ENCODE results near the gene UCKL1.
A peak's percentile ranks its signal among the peaks of the same experiment; 100 is the strongest.

Gene UCKL1

DNA sequence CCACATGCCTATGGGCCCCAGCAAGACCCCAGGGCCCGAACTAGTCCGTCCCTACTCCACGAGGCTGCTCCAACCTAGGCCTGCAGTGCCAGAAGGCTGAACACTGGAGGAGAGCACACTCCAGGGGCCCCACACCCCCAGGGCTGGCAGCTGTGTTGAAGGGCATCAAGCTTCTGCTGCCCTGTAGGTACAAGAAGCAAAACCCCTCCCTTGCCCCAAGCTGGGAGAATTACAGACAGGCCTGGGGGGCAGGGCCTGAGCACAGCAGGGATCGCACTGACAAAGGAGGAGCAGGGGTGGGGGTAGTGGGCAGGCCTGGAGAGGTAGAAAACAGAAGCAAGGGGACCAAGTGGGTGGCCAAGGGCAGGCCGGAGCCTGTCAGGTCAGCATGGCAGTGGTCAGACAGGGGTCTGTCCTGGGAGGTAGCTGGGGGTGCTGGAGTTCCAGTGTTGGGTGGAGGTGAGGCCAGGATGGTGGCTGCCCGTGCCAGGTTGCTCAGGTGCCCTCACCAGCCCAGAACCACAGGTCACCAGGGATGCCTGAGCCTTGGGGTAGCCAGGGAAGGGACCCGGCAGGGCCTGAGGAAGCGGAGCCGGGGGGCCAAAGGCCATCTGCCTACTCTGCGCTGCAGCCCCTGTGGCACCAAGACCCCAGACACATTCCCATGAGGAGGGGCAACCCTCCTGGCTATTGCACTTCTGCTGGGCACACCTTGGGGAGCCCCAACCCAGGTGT, 2.9 kb upstream of the UCKL1 start:
- no peak for DNase-seq (ENCODE audit: low spot score)

DNA sequence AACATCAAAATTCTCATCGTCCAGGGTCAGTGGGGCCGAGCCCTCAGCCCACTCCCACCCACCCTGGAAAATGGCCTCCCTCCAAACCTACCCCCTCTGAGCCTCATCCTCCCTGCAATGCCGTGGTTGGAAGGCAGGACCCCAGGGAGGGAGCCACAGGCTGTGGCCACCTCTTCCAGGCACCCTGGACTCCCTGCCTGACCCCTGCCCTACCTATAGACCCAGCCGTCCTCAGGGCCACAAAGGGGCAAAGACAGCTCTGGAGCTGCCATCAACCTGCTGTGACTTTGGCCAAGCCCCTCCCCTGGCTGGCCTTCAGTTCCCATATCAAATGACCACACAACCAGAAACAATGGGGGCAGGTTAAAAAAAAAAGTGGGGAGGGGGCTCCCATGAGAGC, 2.3 kb upstream of the UCKL1 start:
- DNase-seq (ENCODE audit: low spot score): no peak

DNA sequence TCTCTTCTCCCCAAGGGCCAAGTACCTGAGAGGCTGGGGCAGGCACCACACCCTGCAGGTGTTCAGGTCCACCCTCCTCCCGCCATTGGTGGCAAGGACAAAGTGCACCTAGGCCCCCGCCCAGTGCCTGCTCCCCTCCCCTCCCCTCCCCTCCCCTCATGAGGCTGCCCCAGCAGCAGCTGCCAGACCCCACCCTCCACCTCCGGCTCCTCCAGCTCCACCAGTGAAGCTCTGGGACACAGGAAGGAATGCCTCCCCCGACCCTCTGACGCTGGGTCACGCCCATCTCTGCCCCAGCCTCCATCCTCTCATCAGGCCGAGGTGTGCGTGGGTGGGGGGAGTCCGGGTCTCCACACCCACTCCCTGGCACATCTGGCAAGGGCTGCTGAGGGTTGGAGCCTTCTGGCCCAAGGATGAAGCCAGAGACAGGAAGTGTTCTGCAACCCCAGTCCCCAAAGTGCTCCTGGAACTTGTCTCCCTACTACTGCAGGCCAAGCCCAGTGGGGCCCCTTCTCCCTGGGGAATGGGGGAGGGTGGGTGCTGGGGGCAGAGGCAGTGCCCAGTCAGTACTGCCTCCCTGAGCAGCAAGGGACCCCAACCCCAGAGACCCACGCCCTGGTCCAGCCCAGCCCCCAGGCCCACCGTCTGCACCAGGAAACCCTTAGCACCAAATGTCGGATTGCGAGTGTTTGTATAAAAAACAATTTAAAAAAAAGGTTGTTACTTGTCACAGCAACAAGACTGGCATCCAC, 1.6 kb upstream of the UCKL1 start:
- no peak for DNase-seq (ENCODE audit: low spot score)

GRCh38 chr20:63957004-63957689, 931 bp upstream of the UCKL1 start:
- DNase-seq (ENCODE audit: low spot score): no peak

DNA sequence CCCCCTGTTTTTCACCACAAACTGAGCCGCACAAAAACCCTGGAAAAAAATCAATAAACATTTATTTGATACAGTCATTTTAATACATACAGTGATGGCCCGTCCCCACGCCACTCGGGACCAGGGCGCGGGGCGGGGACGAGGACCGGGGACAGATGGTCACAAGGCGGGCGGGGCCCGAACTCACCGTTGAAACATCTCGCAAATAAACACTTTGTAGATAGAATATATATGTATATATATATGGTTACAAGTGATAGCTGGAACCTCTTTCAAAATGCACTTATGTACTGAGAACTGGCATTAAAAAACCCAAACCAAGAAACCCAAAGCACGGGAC, 418 bp upstream of the UCKL1 start:
- no peak for DNase-seq (ENCODE audit: low spot score)

- DNase-seq (ENCODE audit: low spot score): peak; percentile 44
These were observed 862 bp downstream of the UCKL1 start for GRCh38 chr20:63955281-63955826.

- no peak for DNase-seq (ENCODE audit: low spot score)
These were observed 2.3 kb downstream of the UCKL1 start for GRCh38 chr20:63953764-63954429.

DNA sequence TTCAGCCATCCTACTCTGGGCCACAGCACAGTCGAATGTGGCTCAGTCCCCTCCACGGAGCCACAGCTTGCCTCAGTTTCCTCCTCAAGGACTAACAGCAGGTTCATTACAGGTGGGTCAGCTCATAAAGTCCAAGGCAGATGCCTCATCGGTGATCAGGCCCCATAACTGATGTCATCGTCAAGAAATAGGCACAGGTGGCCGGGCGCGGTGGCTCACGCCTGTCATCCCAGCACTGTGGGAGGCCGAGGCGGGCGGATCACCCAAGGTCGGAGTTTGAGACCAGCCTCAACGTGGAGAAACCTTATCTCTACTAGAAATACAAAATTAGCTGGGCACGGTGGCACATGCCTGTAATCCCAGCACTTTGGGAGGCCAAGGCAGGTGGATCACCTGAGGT, 3.4 kb downstream of the UCKL1 start:
- no peak for DNase-seq (ENCODE audit: low spot score)

GRCh38 chr20:63952210-63952535, 4.0 kb downstream of the UCKL1 start:
- no peak for DNase-seq (ENCODE audit: low spot score)

- DNase-seq (ENCODE audit: low spot score): no peak
These were observed 4.6 kb downstream of the UCKL1 start for GRCh38 chr20:63951398-63952209.

DNA sequence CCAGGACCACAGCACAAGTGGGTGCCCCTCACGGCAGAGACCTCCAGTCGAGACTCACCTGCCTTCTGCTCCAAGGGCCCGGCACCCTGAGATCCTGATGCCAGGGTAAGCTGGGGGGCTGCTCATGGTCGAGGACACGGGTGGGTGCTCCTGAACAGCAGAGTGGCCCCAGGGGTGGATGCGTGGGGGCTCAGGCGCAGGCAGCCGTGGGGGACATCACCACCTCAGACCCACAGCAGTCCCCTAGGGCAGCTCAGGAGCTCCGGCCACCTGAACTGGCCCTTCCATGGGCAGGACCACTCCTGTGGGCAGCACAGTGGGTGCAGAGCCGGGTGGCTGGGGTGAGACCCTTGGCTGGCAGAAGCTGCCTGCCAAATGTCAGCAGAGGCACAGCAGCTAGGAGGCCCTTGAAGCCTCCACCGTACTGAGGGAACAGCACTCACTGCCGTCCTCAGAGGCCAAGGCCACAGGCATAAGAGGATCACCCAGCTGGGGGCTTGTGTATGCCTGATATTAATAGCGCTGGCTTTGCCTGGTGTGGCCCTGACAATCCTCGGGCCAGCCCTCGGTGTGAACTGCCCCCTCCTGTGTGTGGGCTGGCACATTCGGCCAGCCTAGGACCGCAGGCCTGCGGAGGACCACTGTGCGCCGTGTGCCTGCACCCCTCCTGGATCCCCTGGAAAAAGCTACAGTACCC, 5.4 kb downstream of the UCKL1 start:
- DNase-seq (ENCODE audit: low spot score): no peak

- DNase-seq (ENCODE audit: low spot score): no peak
These were observed 8.4 kb downstream of the UCKL1 start for GRCh38 chr20:63947638-63948456.

- no peak for DNase-seq (ENCODE audit: low spot score)
These were observed 9.1 kb downstream of the UCKL1 start for GRCh38 chr20:63946986-63947637.

GRCh38 chr20:63945921-63946920, 10.0 kb downstream of the UCKL1 start:
- DNase-seq (ENCODE audit: low spot score): no peak

DNA sequence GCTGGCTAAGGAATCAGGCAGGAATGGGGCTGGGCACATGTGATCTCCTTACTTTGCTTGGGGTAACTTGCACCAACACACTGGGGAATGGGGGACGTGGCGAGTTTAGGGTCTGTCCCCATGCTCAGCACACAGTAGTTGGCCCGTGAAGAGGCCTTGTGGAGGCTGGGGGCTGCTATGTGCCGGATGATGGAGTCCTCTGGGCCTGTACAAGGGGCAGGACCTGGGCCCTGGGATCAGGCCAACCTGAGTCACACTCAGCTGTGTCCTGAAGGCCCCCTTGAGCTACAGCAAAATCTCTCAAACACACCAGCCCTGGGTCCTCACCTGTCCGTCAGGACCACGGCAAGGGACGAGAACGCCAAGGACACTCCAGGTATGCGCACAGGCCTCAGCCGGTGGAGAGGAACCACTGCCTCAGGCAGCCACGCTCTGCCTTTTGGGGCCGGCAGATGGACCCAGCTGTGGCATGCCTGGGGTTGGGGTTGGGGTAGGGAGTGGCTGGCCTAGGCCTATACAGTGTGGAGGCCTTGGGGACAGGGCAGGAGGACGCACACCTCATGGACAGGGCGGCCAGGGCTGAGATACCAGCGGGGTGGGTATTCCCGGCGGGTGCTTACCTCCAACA, 11.1 kb downstream of the UCKL1 start:
- DNase-seq (ENCODE audit: low spot score): no peak

DNA sequence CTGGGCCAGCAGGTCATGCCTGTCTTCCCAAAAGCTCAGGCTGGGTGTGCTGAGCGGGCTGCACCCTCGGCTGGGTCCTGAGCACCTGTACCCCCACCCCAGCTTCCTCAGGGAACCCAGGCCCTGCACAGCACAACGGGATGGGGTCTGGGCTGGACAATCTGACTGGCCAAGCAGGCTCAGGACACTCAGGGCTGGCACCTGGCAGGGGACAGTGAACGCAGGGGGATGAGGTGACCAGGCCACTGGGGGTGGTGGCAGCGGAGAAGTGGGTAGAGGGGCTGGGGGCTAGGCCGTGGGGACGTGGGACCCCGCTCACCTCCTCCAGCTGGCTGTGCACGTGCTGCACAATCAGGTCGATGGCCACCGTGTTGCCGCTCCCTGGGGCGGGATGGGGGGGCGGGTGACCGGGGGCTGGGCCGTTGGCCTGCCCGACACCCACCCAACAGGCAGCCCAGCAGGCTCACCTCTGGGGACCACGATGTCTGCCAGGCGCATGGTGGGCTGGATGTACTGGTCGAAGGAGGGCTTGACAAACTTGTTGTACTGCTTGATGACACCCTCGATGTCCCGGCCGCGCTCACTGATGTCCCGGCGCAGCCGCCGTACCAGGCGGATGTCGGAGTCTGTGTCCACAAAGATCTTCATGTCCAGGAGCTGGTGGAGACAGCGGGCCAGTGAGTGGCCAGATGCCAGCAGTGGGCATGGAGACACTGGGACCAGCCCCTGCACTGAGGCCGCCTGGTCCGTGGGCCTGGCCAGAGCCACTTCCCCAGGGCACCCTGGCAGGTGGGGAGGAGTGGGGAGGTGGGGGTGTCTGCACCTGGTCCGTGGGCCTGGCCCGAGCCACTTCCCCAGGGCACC, 11.9 kb downstream of the UCKL1 start:
- no peak for DNase-seq (ENCODE audit: low spot score)

DNA sequence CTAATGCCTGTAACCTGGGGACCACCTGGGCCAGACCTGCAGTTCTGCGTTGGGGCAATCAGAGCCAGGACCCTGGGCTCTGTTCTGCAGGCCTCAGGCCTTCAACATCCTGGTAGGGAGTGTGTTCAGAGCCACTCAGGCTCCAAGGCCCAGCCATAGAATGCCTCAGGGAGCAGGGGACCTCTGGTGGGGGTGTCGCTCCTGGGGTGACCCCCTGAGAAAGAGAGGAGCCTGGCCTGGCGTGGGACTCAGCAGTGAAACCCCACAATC, 12.5 kb downstream of the UCKL1 start:
- DNase-seq (ENCODE audit: low spot score): no peak

All from pons (tissue), 1 donor.